Activated T-cell treated with anti-CD3 and anti-CD28 coated beads, Interleukin-2, amount 50 U/mL, for 24 hours (primary cell): ENCODE results near the gene PXMP4.

Source experiments
- DNase-seq: peaks from one replicate; pipeline ENCODE4 v3.0.0-alpha.2; 2020
- H3K27ac Mint-ChIP-seq: 2 replicates; pipeline ENCODE4 v1.8.0; 2020; ENCODE audit warnings: mild to moderate bottlenecking, mixed read lengths
- H3K27me3 Mint-ChIP-seq: 2 replicates; pipeline ENCODE4 v1.8.0; 2020; ENCODE audit warnings: mixed read lengths
- H3K36me3 Mint-ChIP-seq: 2 replicates; pipeline ENCODE4 v1.8.0; 2020; ENCODE audit warnings: low read depth, mixed read lengths
- H3K4me1 Mint-ChIP-seq: 2 replicates; pipeline ENCODE4 v1.8.0; 2020; ENCODE audit warnings: low read depth, mixed read lengths
- H3K4me3 Mint-ChIP-seq: 2 replicates; pipeline ENCODE4 v1.8.0; 2020; ENCODE audit warnings: mild to moderate bottlenecking, moderate library complexity, mixed read lengths
- H3K9me3 Mint-ChIP-seq: 2 replicates; pipeline ENCODE4 v1.8.0; 2020; ENCODE audit warnings: mixed read lengths

The PXMP4 gene

GRCh38 chr20:33675136-33675959, 44.8 kb downstream of the PXMP4 start:
- no peak for DNase-seq
- H3K27ac Mint-ChIP-seq = peak overlapping the region; percentile 76
- no peaks in the 10 kb centered on the region for H3K9me3 Mint-ChIP-seq
- H3K36me3 Mint-ChIP-seq = peaks cover 60% of the 10 kb centered on the region
- H3K4me1 Mint-ChIP-seq = peaks cover 48% of the 10 kb centered on the region
- H3K27me3 Mint-ChIP-seq = no peaks in the 10 kb centered on the region
- H3K4me3 Mint-ChIP-seq = peak overlapping the region; percentile 56

- DNase-seq = peak; percentile 82
- Mint-ChIP-seq H3K4me3 (peak within 1 kb of the TSS; percentile 80), H3K36me3 (peaks cover 56% of the 10 kb centered on the region), H3K4me1 (peaks cover 39% of the 10 kb centered on the region), H3K27ac (peak within 1 kb of the TSS; percentile 76), H3K9me3 (no peaks in the 10 kb centered on the region), H3K27me3 (no peaks in the 10 kb centered on the region)
These were observed 45.6 kb downstream of the PXMP4 start, which contains the start of gene NECAB3 for GRCh38 chr20:33674294-33675135. Gene NECAB3 (minus strand): TSS chr20:33674428. CDS start chr20:33674352, 76 bp downstream.

GRCh38 chr20:33673410-33674293, 46.5 kb downstream of the PXMP4 start:
- H3K27me3 Mint-ChIP-seq = no peaks in the 10 kb centered on the region
- peaks cover 53% of the 10 kb centered on the region for H3K36me3 Mint-ChIP-seq
- no peak for DNase-seq
- H3K27ac Mint-ChIP-seq = peak overlapping the region; percentile 71
- H3K4me3 Mint-ChIP-seq = peak overlapping the region; percentile 80
- H3K9me3 Mint-ChIP-seq = no peaks in the 10 kb centered on the region
- peaks cover 34% of the 10 kb centered on the region for H3K4me1 Mint-ChIP-seq

- no peak for DNase-seq
- Mint-ChIP-seq H3K9me3 (no peaks in the 10 kb centered on the region), H3K4me3 (peak overlapping the region; percentile 80), H3K27ac (peak overlapping the region; percentile 71), H3K36me3 (peaks cover 53% of the 10 kb centered on the region), H3K27me3 (no peaks in the 10 kb centered on the region), H3K4me1 (peaks cover 37% of the 10 kb centered on the region)
These were observed 47.0 kb downstream of the PXMP4 start for GRCh38 chr20:33673114-33673409.

DNA sequence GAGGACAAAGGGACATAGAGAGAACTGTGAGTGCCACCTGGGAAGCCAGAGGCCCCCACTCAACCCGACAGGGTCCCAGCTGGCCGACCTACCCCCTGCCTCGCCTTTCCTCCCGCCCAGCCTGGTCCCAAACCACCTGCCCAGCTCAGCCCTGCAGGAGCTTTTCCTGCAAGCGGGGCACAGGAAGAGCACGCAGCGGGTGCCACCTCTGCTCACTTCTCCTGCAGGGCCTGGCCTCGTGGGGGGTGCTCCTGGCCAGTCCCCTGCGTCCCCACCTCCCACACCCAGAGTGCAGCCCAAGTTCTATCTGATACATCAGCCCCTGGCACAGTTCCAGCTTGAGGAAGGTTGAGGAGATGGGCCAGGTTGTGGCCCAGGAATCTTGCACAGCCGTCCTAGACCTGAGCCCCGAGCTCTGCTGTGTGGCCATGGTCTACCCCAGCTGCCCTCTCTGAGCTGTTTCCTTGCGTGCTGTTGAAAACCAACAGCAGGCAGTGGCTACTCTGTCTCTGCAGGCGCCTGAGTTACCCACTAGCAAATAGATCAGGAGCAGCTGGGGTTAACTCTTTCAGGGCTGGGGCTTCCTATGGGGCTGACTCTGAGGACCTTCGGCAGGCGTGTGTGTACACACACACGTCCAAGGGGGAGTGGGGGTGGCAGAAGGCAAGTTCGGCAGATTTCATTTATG, 47.5 kb downstream of the PXMP4 start:
- Mint-ChIP-seq H3K4me3 (peak overlapping the region; percentile 80), H3K36me3 (peaks cover 50% of the 10 kb centered on the region), H3K27ac (peak overlapping the region; percentile 71), H3K4me1 (peaks cover 35% of the 10 kb centered on the region), H3K9me3 (no peaks in the 10 kb centered on the region), H3K27me3 (no peaks in the 10 kb centered on the region)
- DNase-seq = no peak

- peak overlapping the region; percentile 22 for H3K27ac Mint-ChIP-seq
- no peaks in the 10 kb centered on the region for H3K9me3 Mint-ChIP-seq
- no peaks in the 10 kb centered on the region for H3K27me3 Mint-ChIP-seq
- no peak overlapping the region for H3K4me3 Mint-ChIP-seq
- peaks cover 46% of the 10 kb centered on the region for H3K36me3 Mint-ChIP-seq
- DNase-seq = no peak
- H3K4me1 Mint-ChIP-seq = peaks cover 33% of the 10 kb centered on the region
These were observed 48.4 kb downstream of the PXMP4 start for GRCh38 chr20:33671573-33672288.

DNA sequence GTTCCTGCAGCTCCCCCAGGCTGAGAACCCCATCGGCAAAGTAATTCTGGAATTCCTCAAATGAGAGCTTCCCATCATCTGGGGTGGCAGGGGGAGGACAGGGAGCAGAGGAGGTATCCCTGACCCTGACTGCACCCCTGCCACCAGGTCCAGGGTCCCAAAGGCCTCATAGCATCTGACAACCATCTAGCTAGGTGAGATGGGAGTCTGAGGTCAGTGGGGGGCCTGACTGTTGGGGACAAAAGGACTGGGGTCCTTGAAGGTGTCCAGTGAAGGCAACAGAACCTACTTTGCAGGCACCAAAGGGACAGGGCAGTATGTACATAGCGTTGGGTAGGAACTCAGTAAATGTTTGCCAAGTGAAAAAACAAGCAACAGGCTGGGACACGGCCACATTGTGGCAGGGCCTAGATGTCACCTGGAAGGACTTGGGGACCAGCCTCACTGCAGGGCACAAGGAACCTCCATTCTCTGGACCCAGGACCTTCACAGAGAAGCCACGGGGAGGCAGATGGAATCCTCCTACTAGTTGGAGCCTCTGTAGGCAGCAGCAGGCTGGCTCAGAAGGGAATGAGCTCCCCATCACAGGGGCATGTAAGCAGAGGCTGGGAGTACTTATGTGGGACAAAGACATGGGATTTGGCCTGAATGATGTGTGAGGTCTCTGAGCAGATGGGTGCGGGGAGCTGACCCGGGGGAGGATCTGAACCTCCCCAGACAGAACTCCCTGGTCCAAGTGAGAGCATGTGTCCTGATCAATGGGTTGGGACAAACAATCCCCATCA, 49.2 kb downstream of the PXMP4 start:
- H3K27me3 Mint-ChIP-seq = no peaks in the 10 kb centered on the region
- no peak overlapping the region for H3K4me3 Mint-ChIP-seq
- peak overlapping the region; percentile 29 for H3K27ac Mint-ChIP-seq
- no peak for DNase-seq
- no peaks in the 10 kb centered on the region for H3K9me3 Mint-ChIP-seq
- H3K4me1 Mint-ChIP-seq = peaks cover 41% of the 10 kb centered on the region
- peaks cover 40% of the 10 kb centered on the region for H3K36me3 Mint-ChIP-seq

DNA sequence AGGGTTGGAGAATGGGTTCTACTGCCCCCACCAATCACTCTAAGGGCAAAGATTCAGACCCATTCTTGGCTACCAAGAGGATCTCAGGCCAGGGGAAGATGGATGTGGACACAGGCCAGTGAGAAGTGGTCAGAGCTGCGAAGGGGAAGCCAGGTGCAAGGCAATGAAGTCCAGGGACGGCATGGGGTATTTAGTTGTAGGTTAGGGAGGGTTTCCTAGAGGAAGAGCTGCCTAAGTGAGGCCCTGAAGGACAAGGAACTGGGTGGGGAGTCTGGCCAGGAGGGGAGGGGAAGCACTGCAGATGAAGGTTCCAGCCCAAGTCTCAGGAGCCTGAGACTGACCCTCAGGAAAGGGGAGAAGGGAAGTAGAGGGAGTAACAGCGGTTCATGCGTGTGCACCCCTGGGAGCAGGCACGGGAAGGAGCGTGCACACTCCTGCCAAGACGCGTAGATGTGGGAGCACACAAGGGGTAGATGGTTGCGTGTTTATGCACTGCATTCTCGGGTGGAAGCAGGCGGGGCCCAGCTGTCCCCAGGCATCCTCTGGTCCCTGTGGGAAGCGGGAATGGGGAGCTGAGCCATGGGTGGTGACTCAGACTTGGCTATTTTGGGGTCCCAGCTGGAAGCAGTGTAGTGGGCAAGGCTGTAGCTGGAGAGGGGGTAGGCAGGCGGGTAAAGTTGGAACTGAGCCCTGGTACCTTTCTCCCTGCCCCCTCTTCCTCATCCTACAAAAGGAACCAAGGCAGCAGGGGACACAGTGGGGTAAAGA, 50.1 kb downstream of the PXMP4 start:
- H3K27me3 Mint-ChIP-seq = no peaks in the 10 kb centered on the region
- H3K27ac Mint-ChIP-seq = peak overlapping the region; percentile 47
- DNase-seq = no peak
- peaks cover 31% of the 10 kb centered on the region for H3K36me3 Mint-ChIP-seq
- no peak overlapping the region for H3K4me3 Mint-ChIP-seq
- peaks cover 42% of the 10 kb centered on the region for H3K4me1 Mint-ChIP-seq
- no peaks in the 10 kb centered on the region for H3K9me3 Mint-ChIP-seq

- H3K36me3 Mint-ChIP-seq = peaks cover 31% of the 10 kb centered on the region
- H3K4me1 Mint-ChIP-seq = peaks cover 46% of the 10 kb centered on the region
- DNase-seq = no peak
- peak overlapping the region; percentile 84 for H3K4me3 Mint-ChIP-seq
- no peaks in the 10 kb centered on the region for H3K27me3 Mint-ChIP-seq
- H3K27ac Mint-ChIP-seq = peak overlapping the region; percentile 89
- H3K9me3 Mint-ChIP-seq = no peaks in the 10 kb centered on the region
These were observed 50.9 kb downstream of the PXMP4 start for GRCh38 chr20:33669224-33669623.

- H3K27ac Mint-ChIP-seq = peak overlapping the region; percentile 89
- DNase-seq = no peak
- H3K4me3 Mint-ChIP-seq = peak overlapping the region; percentile 84
- peaks cover 44% of the 10 kb centered on the region for H3K4me1 Mint-ChIP-seq
- no peaks in the 10 kb centered on the region for H3K9me3 Mint-ChIP-seq
- H3K36me3 Mint-ChIP-seq = peaks cover 31% of the 10 kb centered on the region
- H3K27me3 Mint-ChIP-seq = no peaks in the 10 kb centered on the region
These were observed 51.5 kb downstream of the PXMP4 start for GRCh38 chr20:33668466-33669155.

- Mint-ChIP-seq H3K27ac (peak overlapping the region; percentile 89), H3K4me1 (peaks cover 39% of the 10 kb centered on the region), H3K27me3 (no peaks in the 10 kb centered on the region), H3K9me3 (no peaks in the 10 kb centered on the region), H3K4me3 (peak overlapping the region; percentile 84), H3K36me3 (peaks cover 31% of the 10 kb centered on the region)
- DNase-seq = peak; percentile 89
These were observed 52.2 kb downstream of the PXMP4 start for GRCh38 chr20:33667676-33668465.
